IPS-18a (cell line): ENCODE data around the gene GBP2.

ENCODE experiments used
- H3K27ac ChIP-seq: one replicate; pipeline ENCODE4 v1.5.1; 2013; ENCODE audit warnings: low read length
- H3K27me3 ChIP-seq: one replicate; pipeline ENCODE4 v1.6.1; 2013; ENCODE audit warnings: mild to moderate bottlenecking, low read length; ENCODE audit not compliant: control insufficient read depth, insufficient read depth
- H3K36me3 ChIP-seq: one replicate; pipeline ENCODE4 v1.6.1; 2013; ENCODE audit warnings: low read depth, low read length; ENCODE audit not compliant: control insufficient read depth
- H3K4me1 ChIP-seq: one replicate; pipeline ENCODE4 v1.6.1; 2013; ENCODE audit warnings: low read depth, low read length; ENCODE audit not compliant: control insufficient read depth
- H3K4me3 ChIP-seq: one replicate; pipeline ENCODE4 v1.5.1; 2013; ENCODE audit warnings: low read length
- H3K9ac ChIP-seq: one replicate; pipeline ENCODE4 v1.6.1; 2013; ENCODE audit warnings: mild to moderate bottlenecking, low read length, moderate library complexity
- H3K9me3 ChIP-seq: one replicate; pipeline ENCODE4 v1.6.1; 2013; ENCODE audit warnings: low read depth, low read length; ENCODE audit not compliant: control insufficient read depth

Gene GBP2

GRCh38 chr1:89125240-89125912 lies 538 bp downstream of the GBP2 start:
- no peak overlapping the region for H3K27ac ChIP-seq
- H3K4me3 ChIP-seq: no peak overlapping the region
- H3K9me3 ChIP-seq: no peaks in the 10 kb centered on the region
- H3K4me1 ChIP-seq: no peaks in the 10 kb centered on the region
- H3K36me3 ChIP-seq: no peaks in the 10 kb centered on the region
- H3K9ac ChIP-seq: no peak overlapping the region
- no peaks in the 10 kb centered on the region for H3K27me3 ChIP-seq

- no peaks in the 10 kb centered on the region for H3K36me3 ChIP-seq
- no peak overlapping the region for H3K4me3 ChIP-seq
- H3K9ac ChIP-seq: no peak overlapping the region
- no peaks in the 10 kb centered on the region for H3K4me1 ChIP-seq
- H3K27ac ChIP-seq: no peak overlapping the region
- no peaks in the 10 kb centered on the region for H3K27me3 ChIP-seq
- H3K9me3 ChIP-seq: no peaks in the 10 kb centered on the region
Observed at GRCh38 chr1:89121641-89122040, 4.3 kb downstream of the GBP2 start.

GRCh38 chr1:89114662-89115061 lies 11.3 kb downstream of the GBP2 start:
- Histone ChIP-seq H3K4me3 (no peak overlapping the region), H3K4me1 (no peaks in the 10 kb centered on the region), H3K36me3 (no peaks in the 10 kb centered on the region), H3K9ac (no peak overlapping the region), H3K9me3 (no peaks in the 10 kb centered on the region), H3K27ac (no peak overlapping the region), H3K27me3 (no peaks in the 10 kb centered on the region)

GRCh38 chr1:89112871-89113613 lies 12.9 kb downstream of the GBP2 start:
- Histone ChIP-seq H3K9me3 (no peaks in the 10 kb centered on the region), H3K27me3 (no peaks in the 10 kb centered on the region), H3K4me3 (no peak overlapping the region), H3K4me1 (no peaks in the 10 kb centered on the region), H3K36me3 (no peaks in the 10 kb centered on the region), H3K27ac (no peak overlapping the region), H3K9ac (no peak overlapping the region)

- Histone ChIP-seq H3K27me3 (no peaks in the 10 kb centered on the region), H3K9me3 (no peaks in the 10 kb centered on the region), H3K36me3 (no peaks in the 10 kb centered on the region), H3K4me1 (peaks cover 5% of the 10 kb centered on the region), H3K4me3 (no peak overlapping the region), H3K9ac (no peak overlapping the region), H3K27ac (no peak overlapping the region)
Observed at GRCh38 chr1:89104687-89105086, 21.2 kb downstream of the GBP2 start.

GRCh38 chr1:89104147-89104546 lies 21.8 kb downstream of the GBP2 start:
- no peak overlapping the region for H3K4me3 ChIP-seq
- no peaks in the 10 kb centered on the region for H3K36me3 ChIP-seq
- peaks cover 5% of the 10 kb centered on the region for H3K4me1 ChIP-seq
- no peak overlapping the region for H3K27ac ChIP-seq
- H3K9ac ChIP-seq: no peak overlapping the region
- no peaks in the 10 kb centered on the region for H3K9me3 ChIP-seq
- no peaks in the 10 kb centered on the region for H3K27me3 ChIP-seq

GRCh38 chr1:89102021-89102420 lies 23.9 kb downstream of the GBP2 start:
- Histone ChIP-seq H3K27me3 (no peaks in the 10 kb centered on the region), H3K4me3 (no peak overlapping the region), H3K4me1 (peaks cover 5% of the 10 kb centered on the region), H3K9me3 (no peaks in the 10 kb centered on the region), H3K9ac (no peak overlapping the region), H3K27ac (no peak overlapping the region), H3K36me3 (no peaks in the 10 kb centered on the region)

GRCh38 chr1:89100412-89100811 lies 25.5 kb downstream of the GBP2 start:
- H3K27ac ChIP-seq: no peak overlapping the region
- H3K4me3 ChIP-seq: no peak overlapping the region
- H3K36me3 ChIP-seq: no peaks in the 10 kb centered on the region
- no peaks in the 10 kb centered on the region for H3K27me3 ChIP-seq
- H3K9me3 ChIP-seq: peaks cover 3% of the 10 kb centered on the region
- H3K9ac ChIP-seq: no peak overlapping the region
- peaks cover 5% of the 10 kb centered on the region for H3K4me1 ChIP-seq

- H3K36me3 ChIP-seq: no peaks in the 10 kb centered on the region
- H3K27ac ChIP-seq: no peak overlapping the region
- no peak overlapping the region for H3K4me3 ChIP-seq
- H3K4me1 ChIP-seq: peaks cover 5% of the 10 kb centered on the region
- H3K9ac ChIP-seq: no peak overlapping the region
- no peaks in the 10 kb centered on the region for H3K27me3 ChIP-seq
- H3K9me3 ChIP-seq: peaks cover 3% of the 10 kb centered on the region
Observed at GRCh38 chr1:89098857-89099256, 27.1 kb downstream of the GBP2 start.

- H3K36me3 ChIP-seq: no peaks in the 10 kb centered on the region
- H3K4me1 ChIP-seq: peaks cover under 1% of the 10 kb centered on the region
- no peaks in the 10 kb centered on the region for H3K27me3 ChIP-seq
- no peak overlapping the region for H3K4me3 ChIP-seq
- peaks cover 3% of the 10 kb centered on the region for H3K9me3 ChIP-seq
- H3K9ac ChIP-seq: no peak overlapping the region
- no peak overlapping the region for H3K27ac ChIP-seq
Observed at GRCh38 chr1:89095737-89096136, 30.2 kb downstream of the GBP2 start.

- H3K27ac ChIP-seq: no peak overlapping the region
- H3K27me3 ChIP-seq: no peaks in the 10 kb centered on the region
- no peak overlapping the region for H3K9ac ChIP-seq
- no peak overlapping the region for H3K4me3 ChIP-seq
- peaks cover 12% of the 10 kb centered on the region for H3K4me1 ChIP-seq
- H3K9me3 ChIP-seq: no peaks in the 10 kb centered on the region
- no peaks in the 10 kb centered on the region for H3K36me3 ChIP-seq
Observed at GRCh38 chr1:89089962-89090361, 36.0 kb downstream of the GBP2 start.

GRCh38 chr1:89088572-89088971 lies 37.3 kb downstream of the GBP2 start:
- no peaks in the 10 kb centered on the region for H3K36me3 ChIP-seq
- no peaks in the 10 kb centered on the region for H3K27me3 ChIP-seq
- H3K9ac ChIP-seq: no peak overlapping the region
- H3K9me3 ChIP-seq: no peaks in the 10 kb centered on the region
- H3K27ac ChIP-seq: no peak overlapping the region
- H3K4me3 ChIP-seq: no peak overlapping the region
- peaks cover 12% of the 10 kb centered on the region for H3K4me1 ChIP-seq
